Measurements from ENCODE around the gene MFN2. TPM values are rescaled to one million over a fixed set of nuclear protein-coding genes. Genes with fewer than 3 reads are reported as not detected.
"Not testable (repeated sequence)": the region's sequence is repeated elsewhere in the genome, so short reads cannot be mapped to it uniquely, and the experiment has no call there.

The MFN2 gene
- total RNA-seq, 2 experiments from 2014 or later = 57.7 to 67.5 TPM

- Mint-ChIP-seq H3K27ac (no peak overlapping the region), H3K4me3 (no peak overlapping the region), H3K27me3 (no peaks in the 10 kb centered on the region), H3K9me3 (ENCODE audit: low read depth) (no peaks in the 10 kb centered on the region), H3K36me3 (peaks cover 31% of the 10 kb centered on the region), H3K4me1 (no peaks in the 10 kb centered on the region)
- no peak for DNase-seq
- ATAC-seq = no peak
- CTCF ChIA-PET = interaction anchor here (4.2 kb wide), 1 partner anchor 10 kb away, joined by 29 read pairs; the partner anchor contains the start of gene MIIP
These were observed 48.8 kb downstream of the MFN2 start for GRCh38 chr1:12028957-12029511.

DNA sequence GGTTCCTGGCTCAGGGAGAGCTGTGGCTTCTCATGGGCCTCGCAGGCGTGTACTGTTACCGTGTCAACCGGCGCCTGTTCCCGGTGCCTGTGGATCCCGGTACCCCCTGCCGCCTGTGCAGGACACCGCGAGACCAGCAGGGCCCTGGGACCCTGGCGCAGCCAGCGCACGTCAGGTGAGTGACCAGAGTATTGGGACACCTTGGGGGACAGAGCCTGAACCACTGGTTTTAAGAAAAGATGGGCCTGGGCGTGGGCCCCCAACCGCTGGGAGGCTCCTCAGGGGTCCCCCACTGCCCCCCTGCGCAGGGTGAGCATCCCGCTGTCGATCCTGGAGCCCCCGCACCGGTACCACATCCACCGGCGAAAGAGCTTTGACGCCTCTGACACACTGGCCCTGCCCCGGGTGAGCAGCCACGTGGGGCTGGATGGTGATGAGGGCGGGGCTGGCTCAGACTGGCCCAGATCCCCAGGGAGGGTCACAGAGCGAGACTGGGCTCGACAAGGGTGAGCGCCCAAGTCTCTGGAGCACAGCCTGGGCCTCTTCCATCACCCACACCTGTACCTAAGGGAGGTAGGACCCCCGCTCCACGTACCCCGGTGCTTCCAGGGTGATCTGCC lies 49.6 kb downstream of the MFN2 start:
- peaks cover 25% of the 10 kb centered on the region for H3K36me3 Mint-ChIP-seq
- CTCF ChIA-PET = interaction anchor here (1.2 to 4.2 kb wide), 5 partner anchors 10 to 192 kb away, joined by 5 to 29 read pairs (median 7); partner anchors contain the start of gene MIIP
- no peak for ATAC-seq
- DNase-seq = no peak
- H3K27me3 Mint-ChIP-seq = no peaks in the 10 kb centered on the region
- no peak overlapping the region for H3K27ac Mint-ChIP-seq
- no peaks in the 10 kb centered on the region for H3K4me1 Mint-ChIP-seq
- no peaks in the 10 kb centered on the region for H3K9me3 Mint-ChIP-seq (ENCODE audit: low read depth)
- no peak overlapping the region for H3K4me3 Mint-ChIP-seq

GRCh38 chr1:12031039-12031980 lies 51.1 kb downstream of the MFN2 start:
- peak; percentile 68 for DNase-seq
- peak; percentile 79 for ATAC-seq
- Mint-ChIP-seq H3K27ac (no peak overlapping the region), H3K4me1 (peaks cover 2% of the 10 kb centered on the region), H3K27me3 (no peaks in the 10 kb centered on the region), H3K36me3 (peaks cover 15% of the 10 kb centered on the region), H3K4me3 (no peak overlapping the region), H3K9me3 (ENCODE audit: low read depth) (no peaks in the 10 kb centered on the region)
- CTCF ChIA-PET = interaction anchor here (0.7 to 4.2 kb wide), 13 partner anchors 8 to 193 kb away, joined by 3 to 29 read pairs (median 4); partner anchors contain the start of gene MIIP

DNA sequence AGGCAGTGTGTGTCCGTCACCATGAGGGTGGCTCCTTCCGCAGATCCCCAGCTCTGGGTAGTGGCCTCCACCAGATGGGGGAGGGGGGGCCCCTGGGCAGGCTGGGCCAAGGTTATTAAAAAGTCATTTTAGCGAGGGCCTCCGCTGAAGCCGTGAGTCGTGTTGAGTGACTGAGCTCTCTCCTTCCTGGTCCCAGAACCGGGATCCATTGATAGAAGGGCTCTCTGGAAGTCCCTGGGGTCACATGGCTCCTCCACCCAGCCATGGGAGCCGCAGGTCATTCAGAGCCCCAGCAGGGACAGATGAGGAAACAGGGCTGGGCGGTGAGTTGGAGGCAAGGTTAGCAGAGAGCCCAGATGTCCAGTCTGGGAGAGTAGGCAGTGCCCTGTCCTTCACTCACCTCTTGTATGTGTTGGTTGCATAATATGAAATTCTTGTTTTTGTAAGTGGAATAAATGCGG lies 51.9 kb downstream of the MFN2 start:
- peaks cover 9% of the 10 kb centered on the region for H3K36me3 Mint-ChIP-seq
- CTCF ChIA-PET = interaction anchor here (1.0 to 4.2 kb wide), 6 partner anchors 13 to 194 kb away, joined by 3 to 29 read pairs (median 6); partner anchors contain the start of gene MIIP
- ATAC-seq (no peak), DNase-seq (no peak)
- H3K27me3 Mint-ChIP-seq = no peaks in the 10 kb centered on the region
- no peak overlapping the region for H3K4me3 Mint-ChIP-seq
- H3K9me3 Mint-ChIP-seq (ENCODE audit: low read depth) = no peaks in the 10 kb centered on the region
- no peak overlapping the region for H3K27ac Mint-ChIP-seq
- H3K4me1 Mint-ChIP-seq = peaks cover 2% of the 10 kb centered on the region

GRCh38 chr1:12033441-12033840 lies 53.2 kb downstream of the MFN2 start:
- H3K4me1 Mint-ChIP-seq; H3K9me3 Mint-ChIP-seq (ENCODE audit: low read depth); H3K36me3 Mint-ChIP-seq; H3K4me3 Mint-ChIP-seq; ATAC-seq; CTCF ChIA-PET; DNase-seq; H3K27ac Mint-ChIP-seq; H3K27me3 Mint-ChIP-seq: not testable (repeated sequence)

GRCh38 chr1:12034381-12034801 lies 54.1 kb downstream of the MFN2 start:
- ATAC-seq (no peak), DNase-seq (no peak)
- peaks cover 13% of the 10 kb centered on the region for H3K4me1 Mint-ChIP-seq
- H3K4me3 Mint-ChIP-seq = no peak overlapping the region
- no peak overlapping the region for H3K27ac Mint-ChIP-seq
- CTCF ChIA-PET = no interaction called here
- H3K36me3 Mint-ChIP-seq = no peaks in the 10 kb centered on the region
- H3K9me3 Mint-ChIP-seq (ENCODE audit: low read depth) = no peaks in the 10 kb centered on the region
- peaks cover 2% of the 10 kb centered on the region for H3K27me3 Mint-ChIP-seq

GRCh38 chr1:12035312-12035711 lies 55.1 kb downstream of the MFN2 start:
- H3K4me3 Mint-ChIP-seq = no peak overlapping the region
- peaks cover 16% of the 10 kb centered on the region for H3K4me1 Mint-ChIP-seq
- no peaks in the 10 kb centered on the region for H3K9me3 Mint-ChIP-seq (ENCODE audit: low read depth)
- ATAC-seq = no peak
- CTCF ChIA-PET = interaction anchor here (1.0 to 1.2 kb wide), 2 partner anchors 14 to 49 kb away, joined by 3 read pairs; no protein-coding TSS in a partner anchor
- H3K27me3 Mint-ChIP-seq = peaks cover 2% of the 10 kb centered on the region
- H3K36me3 Mint-ChIP-seq = no peaks in the 10 kb centered on the region
- no peak for DNase-seq
- no peak overlapping the region for H3K27ac Mint-ChIP-seq

GRCh38 chr1:12037486-12038355 lies 57.5 kb downstream of the MFN2 start:
- Mint-ChIP-seq H3K36me3 (no peaks in the 10 kb centered on the region), H3K4me3 (no peak overlapping the region), H3K27me3 (peaks cover 2% of the 10 kb centered on the region), H3K27ac (no peak overlapping the region), H3K4me1 (peaks cover 25% of the 10 kb centered on the region), H3K9me3 (ENCODE audit: low read depth) (no peaks in the 10 kb centered on the region)
- ATAC-seq = no peak
- CTCF ChIA-PET = interaction anchor here (1.0 to 1.6 kb wide), 6 partner anchors 13 to 199 kb away, joined by 3 to 4 read pairs (median 4); no protein-coding TSS in a partner anchor
- no peak for DNase-seq

GRCh38 chr1:12038356-12039163 lies 58.3 kb downstream of the MFN2 start:
- Mint-ChIP-seq H3K9me3 (ENCODE audit: low read depth) (no peaks in the 10 kb centered on the region), H3K4me3 (no peak overlapping the region), H3K4me1 (peaks cover 25% of the 10 kb centered on the region), H3K27me3 (peaks cover 2% of the 10 kb centered on the region), H3K27ac (no peak overlapping the region), H3K36me3 (no peaks in the 10 kb centered on the region)
- CTCF ChIA-PET = interaction anchor here (1.0 to 2.0 kb wide), 7 partner anchors 8 to 200 kb away, joined by 3 to 7 read pairs (median 4); partner anchors contain the start of gene TNFRSF8
- ATAC-seq (no peak), DNase-seq (no peak)

- DNase-seq (no peak), ATAC-seq (no peak)
- no peaks in the 10 kb centered on the region for H3K36me3 Mint-ChIP-seq
- H3K4me1 Mint-ChIP-seq = peaks cover 27% of the 10 kb centered on the region
- H3K9me3 Mint-ChIP-seq (ENCODE audit: low read depth) = no peaks in the 10 kb centered on the region
- H3K27me3 Mint-ChIP-seq = peaks cover 2% of the 10 kb centered on the region
- CTCF ChIA-PET = interaction anchor here (1.0 to 2.0 kb wide), 6 partner anchors 8 to 124 kb away, joined by 3 to 7 read pairs (median 4); partner anchors contain the start of gene TNFRSF8
- no peak overlapping the region for H3K27ac Mint-ChIP-seq
- no peak overlapping the region for H3K4me3 Mint-ChIP-seq
These were observed 58.9 kb downstream of the MFN2 start for GRCh38 chr1:12039164-12039525.

DNA sequence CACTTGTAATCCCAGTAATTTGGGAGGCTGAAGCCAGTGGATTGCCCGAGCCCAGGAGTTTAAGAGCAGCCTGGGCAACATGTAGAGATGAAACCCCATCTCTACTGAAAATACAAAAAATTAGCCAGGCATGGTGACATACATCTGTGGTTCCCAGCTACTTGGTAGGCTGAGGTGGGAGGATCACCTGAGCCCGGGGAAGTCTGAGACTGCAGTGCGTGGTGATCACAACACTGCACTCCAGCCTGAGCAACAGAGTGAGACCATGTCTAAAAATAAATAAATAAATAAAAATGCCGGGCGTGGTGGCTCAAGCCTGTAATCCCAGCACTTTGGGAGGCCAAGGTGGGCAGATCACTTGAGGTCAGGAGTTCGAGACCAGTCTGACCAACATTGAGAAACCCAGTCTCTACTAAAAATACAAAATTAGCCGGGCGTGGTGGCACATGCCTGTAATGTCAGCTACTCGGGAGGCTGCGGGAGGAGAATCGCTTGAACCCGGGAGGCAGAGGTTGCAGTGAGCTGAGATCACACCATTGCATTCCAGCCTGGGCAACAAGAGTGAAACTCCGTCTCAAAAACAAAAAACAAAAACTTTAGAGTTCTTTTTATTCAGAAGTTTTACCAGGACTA lies 59.7 kb downstream of the MFN2 start:
- ATAC-seq; H3K27ac Mint-ChIP-seq; H3K27me3 Mint-ChIP-seq; H3K9me3 Mint-ChIP-seq (ENCODE audit: low read depth); H3K4me3 Mint-ChIP-seq; DNase-seq; H3K36me3 Mint-ChIP-seq: not testable (repeated sequence)
- CTCF ChIA-PET = interaction anchor here (1.0 to 2.0 kb wide), 5 partner anchors 9 to 125 kb away, joined by 3 to 7 read pairs (median 3); partner anchors contain the start of gene TNFRSF8
- peaks cover 35% of the 10 kb centered on the region for H3K4me1 Mint-ChIP-seq

All from activated CD8-positive, alpha-beta memory T cell treated with anti-CD3 and anti-CD28 coated beads, Interleukin-2, amount 10 ng/mL, durations not matched to agents 7 days and 5 days (primary cell).